ENCODE data around the gene CCDC92B. TPM values are rescaled to one million over a fixed set of nuclear protein-coding genes. Genes with fewer than 3 reads are reported as not detected.

Gene CCDC92B
- polyA plus RNA-seq, 1 experiment: 0.02 TPM

GRCh38 chr17:2709183-2709661 is 40.2 kb downstream of the CCDC92B start:
- H3K36me3 ChIP-seq (ENCODE audit: control insufficient read depth, insufficient read depth, low read length): no peaks in the 10 kb centered on the region; the same call in 1 of the 2 replicates
- no peak for DNase-seq (ENCODE audit: low read depth)
- no peaks in the 10 kb centered on the region for H3K27me3 ChIP-seq (ENCODE audit: control insufficient read depth, insufficient read depth, low read length)
- ChIA-PET POLR2A (no interaction called here), CTCF (interaction anchor here (0.7 to 1.2 kb wide), 2 partner anchors 9 to 22 kb away, joined by 3 read pairs; no protein-coding TSS in a partner anchor)
- H3K4me3 ChIP-seq (ENCODE audit: low read depth, low read length): no peak overlapping the region
- no peak for TF ChIP-seq CTCF (IDR thresholded peaks at IDR 0.05; ENCODE audit: insufficient read depth, low read depth, low read length)

GRCh38 chr17:2708585-2709182 is 40.8 kb downstream of the CCDC92B start:
- CTCF ChIA-PET: no interaction called here
- no peak for DNase-seq (ENCODE audit: low read depth)
- H3K36me3 ChIP-seq (ENCODE audit: control insufficient read depth, insufficient read depth, low read length): peaks cover 4% of the 10 kb centered on the region
- POLR2A ChIA-PET: no interaction called here
- no peaks in the 10 kb centered on the region for H3K27me3 ChIP-seq (ENCODE audit: control insufficient read depth, insufficient read depth, low read length)
- no peak overlapping the region for H3K4me3 ChIP-seq (ENCODE audit: low read depth, low read length)
- TF ChIP-seq CTCF (IDR thresholded peaks at IDR 0.05; ENCODE audit: insufficient read depth, low read depth, low read length): no peak

- DNase-seq (ENCODE audit: low read depth): no peak
- Histone ChIP-seq H3K4me3 (ENCODE audit: low read depth, low read length) (no peak overlapping the region), H3K36me3 (ENCODE audit: control insufficient read depth, insufficient read depth, low read length) (peaks cover 6% of the 10 kb centered on the region), H3K27me3 (ENCODE audit: control insufficient read depth, insufficient read depth, low read length) (no peaks in the 10 kb centered on the region)
- ChIA-PET POLR2A (no interaction called here), CTCF (interaction anchor here (0.6 to 1.1 kb wide), 3 partner anchors 10 to 52 kb away, joined by 3 read pairs; no protein-coding TSS in a partner anchor)
- TF ChIP-seq CTCF (IDR thresholded peaks at IDR 0.05; ENCODE audit: insufficient read depth, low read depth, low read length): peak; percentile 45
Observed at GRCh38 chr17:2707721-2708584, 41.5 kb downstream of the CCDC92B start.

DNA sequence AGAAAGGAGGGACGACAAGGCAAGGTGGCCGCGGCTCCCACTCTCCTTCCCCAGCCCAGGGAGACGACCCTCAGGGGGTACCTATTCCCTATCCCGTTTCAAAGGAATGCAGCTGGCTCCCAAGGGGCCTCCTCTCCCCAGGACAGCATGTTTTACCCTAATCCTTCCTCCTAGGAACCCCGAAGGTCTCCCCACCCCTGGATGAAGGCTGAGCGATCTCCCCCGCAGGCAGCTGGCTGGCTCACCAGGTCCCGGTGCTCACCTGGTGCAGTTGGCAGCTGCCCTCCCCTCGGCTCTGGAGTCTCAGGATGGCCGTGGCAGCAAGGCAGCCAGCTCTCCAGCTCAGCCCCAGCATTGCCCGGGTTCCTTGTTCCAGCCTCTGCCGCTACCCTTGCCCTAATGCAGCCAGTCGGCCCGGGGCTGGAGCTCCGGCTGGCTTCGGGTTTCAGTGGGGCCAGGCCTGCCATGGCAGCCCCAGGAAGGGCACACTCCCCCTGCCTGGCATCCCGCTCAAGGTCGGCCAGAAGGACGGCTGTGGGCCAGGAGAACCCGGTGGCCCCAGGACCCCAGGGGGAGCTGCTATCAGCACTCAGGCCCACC is 42.4 kb downstream of the CCDC92B start:
- ChIA-PET CTCF (interaction anchor here (0.9 to 1.1 kb wide), 2 partner anchors 9 to 20 kb away, joined by 3 read pairs; no protein-coding TSS in a partner anchor), POLR2A (interaction anchor here (0.7 kb wide), 1 partner anchor 10 kb away, joined by 3 read pairs; no protein-coding TSS in a partner anchor)
- no peak overlapping the region for H3K4me3 ChIP-seq (ENCODE audit: low read depth, low read length)

More for the DNA sequence above, 42.4 kb downstream of the CCDC92B start:
- Histone ChIP-seq H3K27me3 (ENCODE audit: control insufficient read depth, insufficient read depth, low read length) (no peaks in the 10 kb centered on the region), H3K36me3 (ENCODE audit: control insufficient read depth, insufficient read depth, low read length) (peaks cover 10% of the 10 kb centered on the region)
- no peak for DNase-seq (ENCODE audit: low read depth)
- no peak for TF ChIP-seq CTCF (IDR thresholded peaks at IDR 0.05; ENCODE audit: insufficient read depth, low read depth, low read length)

All from BJ (cell line).